Stimulated activated CD4-positive, alpha-beta T cell treated with anti-CD3 and anti-CD28 coated beads, Interleukin-12 subunit alpha, Interleukin-12 subunit beta, amount 100 ng/mL, for 24 hours (primary cell): ENCODE results near the gene TRIM7.

ENCODE experiments used
- DNase-seq, 2 experiments: peaks; one replicate each; pipeline ENCODE4 v3.0.0-alpha.2; 2020; ENCODE audit warnings: low read depth in 2 of 2

TRIM7 gene

GRCh38 chr5:181204826-181205760, at the start of gene TRIM7:
Gene TRIM7, minus strand, starts transcription at chr5:181205196. Its CDS starts 86 bp downstream, at chr5:181205110.
- DNase-seq = peak in 1 of 2 experiments; percentile 29

- DNase-seq = no peak
Measured at GRCh38 chr5:181248277-181248676, 43.3 kb upstream of the TRIM7 start.

GRCh38 chr5:181246276-181247049, 41.5 kb upstream of the TRIM7 start:
- DNase-seq = peak; percentile 69 to 86

GRCh38 chr5:181245427-181246275, 40.7 kb upstream of the TRIM7 start:
- DNase-seq = no peak

GRCh38 chr5:181243564-181244343, 38.8 kb upstream of the TRIM7 start, which contains the start of gene RACK1:
Gene RACK1, minus strand, starts transcription at chr5:181243906. Its CDS starts 106 bp downstream, at chr5:181243800.
- peak; percentile 79 to 83 for DNase-seq

- no peak for DNase-seq
Measured at GRCh38 chr5:181243018-181243563, 38.1 kb upstream of the TRIM7 start.

GRCh38 chr5:181242031-181242451, 37.0 kb upstream of the TRIM7 start:
- no peak for DNase-seq

- DNase-seq = no peak
Measured at GRCh38 chr5:181241393-181241975, 36.5 kb upstream of the TRIM7 start.

GRCh38 chr5:181239062-181239663, 34.2 kb upstream of the TRIM7 start:
- DNase-seq = no peak

- DNase-seq = no peak
Measured at GRCh38 chr5:181237729-181238385, 32.9 kb upstream of the TRIM7 start.

- DNase-seq = no peak
Measured at GRCh38 chr5:181236954-181237641, 32.1 kb upstream of the TRIM7 start.

- no peak for DNase-seq
Measured at GRCh38 chr5:181236471-181236870, 31.5 kb upstream of the TRIM7 start.

- DNase-seq = no peak
Measured at GRCh38 chr5:181235689-181236366, 30.8 kb upstream of the TRIM7 start.

- no peak for DNase-seq
Measured at GRCh38 chr5:181235323-181235688, 30.3 kb upstream of the TRIM7 start.

GRCh38 chr5:181234455-181235306, 29.7 kb upstream of the TRIM7 start:
- no peak for DNase-seq

- DNase-seq = no peak
Measured at GRCh38 chr5:181233801-181234454, 28.9 kb upstream of the TRIM7 start.
